ENCODE results near the gene PSMC3. TPM values are rescaled to one million over a fixed set of nuclear protein-coding genes. Genes with fewer than 3 reads are reported as not detected.

The PSMC3 gene
- total and polyA plus RNA-seq, 2 of the 13 experiments (the other 11 are each of a cell fraction or from before 2014, with no cell fraction given), result 75.8 to 214 TPM

DNA sequence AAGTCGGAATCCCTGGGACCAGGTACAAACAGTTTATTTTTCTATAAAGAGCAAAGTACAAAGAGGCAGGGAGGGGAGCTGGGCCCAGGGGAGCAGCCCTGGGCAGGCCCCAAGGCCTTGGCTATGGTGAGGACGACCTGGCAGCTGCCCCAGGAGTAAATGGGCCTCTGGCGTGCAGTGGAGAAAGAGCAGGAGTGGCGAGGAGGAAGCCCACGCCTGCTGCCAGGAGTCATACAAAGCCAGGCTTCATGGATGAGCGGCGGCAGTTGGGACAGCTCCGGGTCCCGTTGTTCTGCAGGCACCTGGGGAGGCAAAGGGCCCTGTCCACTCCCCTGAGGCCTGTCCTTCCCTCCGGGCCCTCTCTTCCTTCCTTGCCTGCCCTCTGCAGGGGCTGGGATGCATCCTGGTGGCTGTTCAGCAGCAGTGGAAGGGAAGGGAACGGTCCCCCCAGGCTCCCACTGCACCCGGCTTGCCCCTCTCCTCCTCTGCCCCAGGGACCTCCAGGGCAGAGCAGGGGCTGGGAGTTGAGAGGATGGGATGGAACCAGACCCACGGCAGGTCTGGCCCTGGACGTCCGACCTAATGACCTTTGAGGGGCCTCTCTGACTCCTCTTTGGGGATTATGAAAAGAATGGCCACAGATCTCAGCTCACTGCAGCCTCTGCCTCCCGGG, 11.6 kb upstream of the PSMC3 start (continued):
- TF ChIP-seq, protein P1, sequence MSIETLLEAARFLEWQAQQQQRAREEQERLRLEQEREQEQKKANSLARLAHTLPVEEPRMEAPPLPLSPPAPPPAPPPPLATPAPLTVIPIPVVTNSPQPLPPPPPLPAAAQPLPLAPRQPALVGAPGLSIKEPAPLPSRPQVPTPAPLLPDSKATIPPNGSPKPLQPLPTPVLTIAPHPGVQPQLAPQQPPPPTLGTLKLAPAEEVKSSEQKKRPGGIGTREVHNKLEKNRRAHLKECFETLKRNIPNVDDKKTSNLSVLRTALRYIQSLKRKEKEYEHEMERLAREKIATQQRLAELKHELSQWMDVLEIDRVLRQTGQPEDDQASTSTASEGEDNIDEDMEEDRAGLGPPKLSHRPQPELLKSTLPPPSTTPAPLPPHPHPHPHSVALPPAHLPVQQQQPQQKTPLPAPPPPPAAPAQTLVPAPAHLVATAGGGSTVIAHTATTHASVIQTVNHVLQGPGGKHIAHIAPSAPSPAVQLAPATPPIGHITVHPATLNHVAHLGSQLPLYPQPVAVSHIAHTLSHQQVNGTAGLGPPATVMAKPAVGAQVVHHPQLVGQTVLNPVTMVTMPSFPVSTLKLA (IDR thresholded peaks at IDR 0.05), result no peak
- TF ChIP-seq RFX5 (IDR thresholded peaks at IDR 0.05; ENCODE audit: low read depth, low read length) (no peak), MYNN (CRISPR knock-in tag; IDR thresholded peaks at IDR 0.05; ENCODE audit: low read depth) (no peak), MAFF (IDR thresholded peaks at IDR 0.05; ENCODE audit: low read depth, low read length) (no peak), SNAI1 (CRISPR knock-in tag; IDR thresholded peaks at IDR 0.05; ENCODE audit: borderline replicate concordance) (no peak), SNRNP70 (IDR thresholded peaks at IDR 0.05; ENCODE audit: low read depth, low read length) (no peak), ZNF564 (CRISPR knock-in tag; IDR thresholded peaks at IDR 0.05) (no peak), ZNF562 (CRISPR knock-in tag; IDR thresholded peaks at IDR 0.05; ENCODE audit: borderline replicate concordance) (no peak), SCMH1 (CRISPR knock-in tag; IDR thresholded peaks at IDR 0.05; ENCODE audit: borderline replicate concordance) (no peak), ZNF672 (CRISPR knock-in tag; IDR thresholded peaks at IDR 0.05) (no peak), ZNF34 (CRISPR knock-in tag; IDR thresholded peaks at IDR 0.05; ENCODE audit: borderline replicate concordance) (peak; percentile 47; the same call in 1 of the 2 replicates), NKX3-1 (CRISPR knock-in tag; IDR thresholded peaks at IDR 0.05) (no peak; the same call in 1 of the 2 replicates), ZNF678 (CRISPR knock-in tag; IDR thresholded peaks at IDR 0.05) (no peak)
- TF ChIP-seq, protein P2, sequence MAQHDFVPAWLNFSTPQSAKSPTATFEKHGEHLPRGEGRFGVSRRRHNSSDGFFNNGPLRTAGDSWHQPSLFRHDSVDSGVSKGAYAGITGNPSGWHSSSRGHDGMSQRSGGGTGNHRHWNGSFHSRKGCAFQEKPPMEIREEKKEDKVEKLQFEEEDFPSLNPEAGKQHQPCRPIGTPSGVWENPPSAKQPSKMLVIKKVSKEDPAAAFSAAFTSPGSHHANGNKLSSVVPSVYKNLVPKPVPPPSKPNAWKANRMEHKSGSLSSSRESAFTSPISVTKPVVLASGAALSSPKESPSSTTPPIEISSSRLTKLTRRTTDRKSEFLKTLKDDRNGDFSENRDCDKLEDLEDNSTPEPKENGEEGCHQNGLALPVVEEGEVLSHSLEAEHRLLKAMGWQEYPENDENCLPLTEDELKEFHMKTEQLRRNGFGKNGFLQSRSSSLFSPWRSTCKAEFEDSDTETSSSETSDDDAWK (CRISPR knock-in tag; IDR thresholded peaks at IDR 0.05), result no peak
- TF ChIP-seq, protein P3, sequence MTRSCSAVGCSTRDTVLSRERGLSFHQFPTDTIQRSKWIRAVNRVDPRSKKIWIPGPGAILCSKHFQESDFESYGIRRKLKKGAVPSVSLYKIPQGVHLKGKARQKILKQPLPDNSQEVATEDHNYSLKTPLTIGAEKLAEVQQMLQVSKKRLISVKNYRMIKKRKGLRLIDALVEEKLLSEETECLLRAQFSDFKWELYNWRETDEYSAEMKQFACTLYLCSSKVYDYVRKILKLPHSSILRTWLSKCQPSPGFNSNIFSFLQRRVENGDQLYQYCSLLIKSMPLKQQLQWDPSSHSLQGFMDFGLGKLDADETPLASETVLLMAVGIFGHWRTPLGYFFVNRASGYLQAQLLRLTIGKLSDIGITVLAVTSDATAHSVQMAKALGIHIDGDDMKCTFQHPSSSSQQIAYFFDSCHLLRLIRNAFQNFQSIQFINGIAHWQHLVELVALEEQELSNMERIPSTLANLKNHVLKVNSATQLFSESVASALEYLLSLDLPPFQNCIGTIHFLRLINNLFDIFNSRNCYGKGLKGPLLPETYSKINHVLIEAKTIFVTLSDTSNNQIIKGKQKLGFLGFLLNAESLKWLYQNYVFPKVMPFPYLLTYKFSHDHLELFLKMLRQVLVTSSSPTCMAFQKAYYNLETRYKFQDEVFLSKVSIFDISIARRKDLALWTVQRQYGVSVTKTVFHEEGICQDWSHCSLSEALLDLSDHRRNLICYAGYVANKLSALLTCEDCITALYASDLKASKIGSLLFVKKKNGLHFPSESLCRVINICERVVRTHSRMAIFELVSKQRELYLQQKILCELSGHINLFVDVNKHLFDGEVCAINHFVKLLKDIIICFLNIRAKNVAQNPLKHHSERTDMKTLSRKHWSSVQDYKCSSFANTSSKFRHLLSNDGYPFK (CRISPR knock-in tag; IDR thresholded peaks at IDR 0.05; ENCODE audit: borderline replicate concordance), result peak; percentile 55; the same call in 1 of the 2 replicates
- TF ChIP-seq, protein P4, sequence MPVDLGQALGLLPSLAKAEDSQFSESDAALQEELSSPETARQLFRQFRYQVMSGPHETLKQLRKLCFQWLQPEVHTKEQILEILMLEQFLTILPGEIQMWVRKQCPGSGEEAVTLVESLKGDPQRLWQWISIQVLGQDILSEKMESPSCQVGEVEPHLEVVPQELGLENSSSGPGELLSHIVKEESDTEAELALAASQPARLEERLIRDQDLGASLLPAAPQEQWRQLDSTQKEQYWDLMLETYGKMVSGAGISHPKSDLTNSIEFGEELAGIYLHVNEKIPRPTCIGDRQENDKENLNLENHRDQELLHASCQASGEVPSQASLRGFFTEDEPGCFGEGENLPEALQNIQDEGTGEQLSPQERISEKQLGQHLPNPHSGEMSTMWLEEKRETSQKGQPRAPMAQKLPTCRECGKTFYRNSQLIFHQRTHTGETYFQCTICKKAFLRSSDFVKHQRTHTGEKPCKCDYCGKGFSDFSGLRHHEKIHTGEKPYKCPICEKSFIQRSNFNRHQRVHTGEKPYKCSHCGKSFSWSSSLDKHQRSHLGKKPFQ (CRISPR knock-in tag; IDR thresholded peaks at IDR 0.05; ENCODE audit: insufficient replicate concordance), result no peak
- TF ChIP-seq, protein P5, sequence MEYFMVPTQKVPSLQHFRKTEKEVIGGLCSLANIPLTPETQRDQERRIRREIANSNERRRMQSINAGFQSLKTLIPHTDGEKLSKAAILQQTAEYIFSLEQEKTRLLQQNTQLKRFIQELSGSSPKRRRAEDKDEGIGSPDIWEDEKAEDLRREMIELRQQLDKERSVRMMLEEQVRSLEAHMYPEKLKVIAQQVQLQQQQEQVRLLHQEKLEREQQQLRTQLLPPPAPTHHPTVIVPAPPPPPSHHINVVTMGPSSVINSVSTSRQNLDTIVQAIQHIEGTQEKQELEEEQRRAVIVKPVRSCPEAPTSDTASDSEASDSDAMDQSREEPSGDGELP (IDR thresholded peaks at IDR 0.05; ENCODE audit: borderline replicate concordance, low read depth), result no peak
- TF ChIP-seq, protein P6, sequence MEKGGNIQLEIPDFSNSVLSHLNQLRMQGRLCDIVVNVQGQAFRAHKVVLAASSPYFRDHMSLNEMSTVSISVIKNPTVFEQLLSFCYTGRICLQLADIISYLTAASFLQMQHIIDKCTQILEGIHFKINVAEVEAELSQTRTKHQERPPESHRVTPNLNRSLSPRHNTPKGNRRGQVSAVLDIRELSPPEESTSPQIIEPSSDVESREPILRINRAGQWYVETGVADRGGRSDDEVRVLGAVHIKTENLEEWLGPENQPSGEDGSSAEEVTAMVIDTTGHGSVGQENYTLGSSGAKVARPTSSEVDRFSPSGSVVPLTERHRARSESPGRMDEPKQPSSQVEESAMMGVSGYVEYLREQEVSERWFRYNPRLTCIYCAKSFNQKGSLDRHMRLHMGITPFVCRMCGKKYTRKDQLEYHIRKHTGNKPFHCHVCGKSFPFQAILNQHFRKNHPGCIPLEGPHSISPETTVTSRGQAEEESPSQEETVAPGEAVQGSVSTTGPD (CRISPR knock-in tag; IDR thresholded peaks at IDR 0.05), result no peak
- TF ChIP-seq, protein P7, sequence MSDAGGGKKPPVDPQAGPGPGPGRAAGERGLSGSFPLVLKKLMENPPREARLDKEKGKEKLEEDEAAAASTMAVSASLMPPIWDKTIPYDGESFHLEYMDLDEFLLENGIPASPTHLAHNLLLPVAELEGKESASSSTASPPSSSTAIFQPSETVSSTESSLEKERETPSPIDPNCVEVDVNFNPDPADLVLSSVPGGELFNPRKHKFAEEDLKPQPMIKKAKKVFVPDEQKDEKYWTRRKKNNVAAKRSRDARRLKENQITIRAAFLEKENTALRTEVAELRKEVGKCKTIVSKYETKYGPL (CRISPR knock-in tag; IDR thresholded peaks at IDR 0.05), result no peak
